Measurements from ENCODE around the gene PIR.

Gene PIR

GRCh38 chrX:15451913-15452312, 41.2 kb downstream of the PIR start:
- Histone ChIP-seq H3K79me2 (ENCODE audit: insufficient read depth, low read length) (no peaks in the 10 kb centered on the region), H3K9ac (ENCODE audit: low read depth, low read length) (no peak overlapping the region), H3K4me3 (ENCODE audit: low read depth in 1 of 2, low read length in 2 of 2) (no peak overlapping the region), H3K4me2 (ENCODE audit: insufficient read depth, low read length) (no peak overlapping the region), H3K27ac (ENCODE audit: low read length) (no peak overlapping the region), H3K9me3 (ENCODE audit: insufficient read depth, low read length, severe bottlenecking) (no peaks in the 10 kb centered on the region), H2AFZ (ENCODE audit: low read depth, low read length) (no peak overlapping the region), H3K36me3 (ENCODE audit: insufficient read depth, low read length) (no peaks in the 10 kb centered on the region), H3K27me3 (ENCODE audit: insufficient read depth, low read length, poor library complexity) (no peaks in the 10 kb centered on the region), H3K4me1 (ENCODE audit: insufficient read depth, low read length) (no peaks in the 10 kb centered on the region), H4K20me1 (ENCODE audit: insufficient read depth, low read length) (no peaks in the 10 kb centered on the region)
- TF ChIP-seq EZH2 (IDR thresholded peaks at IDR 0.05; ENCODE audit: borderline replicate concordance, low read depth, low read length, severe bottlenecking) (no peak), CTCF (IDR thresholded peaks at IDR 0.05; ENCODE audit: borderline replicate concordance, extremely low read depth, low read length, poor library complexity, severe bottlenecking) (no peak)
- DNase-seq: no peak
- ATAC-seq (ENCODE audit: insufficient read depth, low read depth): no peak

DNA sequence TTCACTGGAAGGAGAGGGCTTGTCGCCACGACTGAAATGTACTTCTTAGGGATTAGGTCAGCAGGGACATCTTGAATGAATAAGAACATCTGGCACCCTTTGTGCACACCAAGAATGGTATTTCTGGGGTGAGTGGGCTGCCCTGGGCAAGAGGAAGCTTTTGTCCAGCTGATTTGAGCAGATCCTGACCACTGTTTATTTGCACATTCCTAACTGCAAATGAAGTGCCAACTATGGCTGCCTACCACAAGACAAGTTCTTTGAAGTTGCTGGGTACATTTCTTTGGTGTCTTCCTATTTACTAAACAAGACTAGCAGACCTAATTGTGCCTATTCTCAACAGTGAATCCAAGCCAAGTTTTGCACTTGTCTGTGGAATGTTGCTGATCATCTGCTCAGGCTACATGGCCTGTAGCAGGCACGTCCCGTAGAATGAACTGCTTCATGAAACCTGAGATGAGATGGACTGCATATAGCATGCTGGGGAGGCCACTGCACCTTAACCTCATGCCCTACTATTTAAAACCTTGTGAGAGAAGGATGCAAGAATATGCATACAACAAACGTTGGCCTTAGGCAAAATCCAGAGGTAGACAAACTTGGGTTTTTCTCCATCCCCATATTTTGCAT, 45.0 kb downstream of the PIR start:
- Histone ChIP-seq H3K36me3 (ENCODE audit: insufficient read depth, low read length) (no peaks in the 10 kb centered on the region), H3K4me1 (ENCODE audit: insufficient read depth, low read length) (no peaks in the 10 kb centered on the region), H3K4me3 (ENCODE audit: low read depth in 1 of 2, low read length in 2 of 2) (no peak overlapping the region), H2AFZ (ENCODE audit: low read depth, low read length) (no peak overlapping the region), H3K9ac (ENCODE audit: low read depth, low read length) (no peak overlapping the region), H3K27me3 (ENCODE audit: insufficient read depth, low read length, poor library complexity) (no peaks in the 10 kb centered on the region), H3K27ac (ENCODE audit: low read length) (no peak overlapping the region), H3K79me2 (ENCODE audit: insufficient read depth, low read length) (no peaks in the 10 kb centered on the region), H3K4me2 (ENCODE audit: insufficient read depth, low read length) (no peak overlapping the region), H4K20me1 (ENCODE audit: insufficient read depth, low read length) (no peaks in the 10 kb centered on the region), H3K9me3 (ENCODE audit: insufficient read depth, low read length, severe bottlenecking) (no peaks in the 10 kb centered on the region)
- DNase-seq: no peak
- no peak for ATAC-seq (ENCODE audit: insufficient read depth, low read depth)
- no peak for TF ChIP-seq EZH2 (IDR thresholded peaks at IDR 0.05; ENCODE audit: borderline replicate concordance, low read depth, low read length, severe bottlenecking)
- no peak for TF ChIP-seq CTCF (IDR thresholded peaks at IDR 0.05; ENCODE audit: borderline replicate concordance, extremely low read depth, low read length, poor library complexity, severe bottlenecking)

- no peaks in the 10 kb centered on the region for H3K9me3 ChIP-seq (ENCODE audit: insufficient read depth, low read length, severe bottlenecking)
- H3K4me1 ChIP-seq (ENCODE audit: insufficient read depth, low read length): no peaks in the 10 kb centered on the region
- H3K27me3 ChIP-seq (ENCODE audit: insufficient read depth, low read length, poor library complexity): no peaks in the 10 kb centered on the region
- no peak overlapping the region for H3K4me3 ChIP-seq (ENCODE audit: low read depth in 1 of 2, low read length in 2 of 2)
- TF ChIP-seq EZH2 (IDR thresholded peaks at IDR 0.05; ENCODE audit: borderline replicate concordance, low read depth, low read length, severe bottlenecking): no peak
- no peak for TF ChIP-seq CTCF (IDR thresholded peaks at IDR 0.05; ENCODE audit: borderline replicate concordance, extremely low read depth, low read length, poor library complexity, severe bottlenecking)
- H3K9ac ChIP-seq (ENCODE audit: low read depth, low read length): no peak overlapping the region
- no peak for DNase-seq
- H3K27ac ChIP-seq (ENCODE audit: low read length): no peak overlapping the region
- ATAC-seq (ENCODE audit: insufficient read depth, low read depth): no peak
- no peak overlapping the region for H2AFZ ChIP-seq (ENCODE audit: low read depth, low read length)
- H3K36me3 ChIP-seq (ENCODE audit: insufficient read depth, low read length): no peaks in the 10 kb centered on the region
- no peaks in the 10 kb centered on the region for H3K79me2 ChIP-seq (ENCODE audit: insufficient read depth, low read length)
- no peaks in the 10 kb centered on the region for H4K20me1 ChIP-seq (ENCODE audit: insufficient read depth, low read length)
- no peak overlapping the region for H3K4me2 ChIP-seq (ENCODE audit: insufficient read depth, low read length)
Measured at GRCh38 chrX:15441464-15441863, 51.7 kb downstream of the PIR start.
